HCT116 (cell line): ENCODE results near the gene PLSCR1. TPM values are rescaled to one million over a fixed set of nuclear protein-coding genes. Genes with fewer than 3 reads are reported as not detected.

ENCODE experiments used
- ATAC-seq: fragments of 200-7000 bp; cut with Tn5 transposase; 2 replicates; pipeline ENCODE4 v1.9.1; 2020; ENCODE audit warnings: mild to moderate bottlenecking, moderate library complexity
- BruUV-seq: library from RNA; stranded (reverse); fragments of 400-500 nt; replicated peaks from 2 replicates; lab custom pipeline; 2021; lab: Mats Ljungman, UMichigan
- CTCF ChIA-PET: fragments of 300-600 bp; sonication (Branson Sonifier 250); formaldehyde crosslinking; loops from one replicate; lab custom pipeline; 2021; ENCODE audit warnings: antibody characterized with exemption; lab: Charles Lee
- POLR2A ChIA-PET: fragments of 300-600, 350-600 bp; sonication (Branson Sonifier 250); formaldehyde crosslinking; loops from one replicate; lab custom pipeline; 2021; ENCODE audit warnings: antibody characterized with exemption; lab: Charles Lee
- RAD21 ChIA-PET, 2 experiments: fragments of 300-600 bp; sonication (Branson Sonifier 250); formaldehyde crosslinking; loops; one replicate each; lab custom pipeline; 2023; ENCODE audit warnings: low total read pairs in 2 of 2; ENCODE audit not compliant: uncharacterized antibody in 2 of 2, unreplicated experiment in 2 of 2, low non-redundant PET in 1 of 2; lab: Charles Lee
- DNase-seq: peaks from one replicate; pipeline ENCODE4 v3.0.0-alpha.2; 2010; ENCODE audit warnings: low read depth, low spot score
- H2AFZ ChIP-seq: fragments of 200-600 bp; shearing (Covaris generic), sonication (generic); 2 replicates; pipeline ENCODE4 v1.6.1; 2017; ENCODE audit warnings: low read depth, mixed run types, mixed read lengths, antibody characterized with exemption, low read length; ENCODE audit not compliant: poor library complexity, severe bottlenecking
- H3K27ac ChIP-seq: 2 replicates; pipeline ENCODE4 v1.5.1; 2012; ENCODE audit warnings: low read depth, low read length
- H3K27me3 ChIP-seq: fragments of 200-600 bp; sonication (generic); 2 replicates; pipeline ENCODE4 v1.6.1; 2016; ENCODE audit warnings: mixed run types, low read length, mixed read lengths; ENCODE audit not compliant: insufficient read depth
- H3K36me3 ChIP-seq, 2 experiments: fragments of 200-500 bp in 1 of 2; fragments of 200-600 bp in 1 of 2; sonication (Bioruptor generic) in 1 of 2; sonication (generic) in 1 of 2; 2 replicates each; pipeline versions ENCODE4 v1.5.1 to v1.6.1; 2014 to 2016; ENCODE audit warnings: low read length in 2 of 2, inconsistent platforms in 1 of 2, mixed read lengths in 1 of 2, mixed run types in 1 of 2; ENCODE audit not compliant: insufficient read depth in 2 of 2, control insufficient read depth in 1 of 2
- H3K4me1 ChIP-seq, 2 experiments: fragments of 200-600 bp in 1 of 2; sonication (generic) in 1 of 2; 2 replicates each; pipeline versions ENCODE4 v1.5.1 to v1.6.1; 2012 to 2017; ENCODE audit warnings: low read length in 2 of 2, inconsistent platforms in 1 of 2, mild to moderate bottlenecking in 1 of 2, mixed read lengths in 1 of 2, mixed run types in 1 of 2, moderate library complexity in 1 of 2; ENCODE audit not compliant: insufficient read depth in 2 of 2, control insufficient read depth in 1 of 2
- H3K4me2 ChIP-seq: fragments of 200-600 bp; sonication (generic); 2 replicates; pipeline ENCODE4 v1.6.1; 2017; ENCODE audit warnings: mixed run types, low read length, mixed read lengths
- H3K4me3 ChIP-seq, 2 experiments: fragments of 200-600 bp in 1 of 2; sonication (generic) in 1 of 2; replicated peaks in 1 of 2; 2 replicates each; pipeline ENCODE4 v1.5.1; 2011 to 2016; ENCODE audit warnings: low read length in 2 of 2, control low read depth in 1 of 2, low read depth in 1 of 2, mild to moderate bottlenecking in 1 of 2, mixed read lengths in 1 of 2, mixed run types in 1 of 2
- H3K79me2 ChIP-seq: fragments of 200-600 bp; sonication (generic); 2 replicates; pipeline ENCODE4 v1.6.1; 2017; ENCODE audit warnings: mild to moderate bottlenecking, mixed run types, low read length, moderate library complexity, mixed read lengths; ENCODE audit not compliant: insufficient read depth
- H3K9ac ChIP-seq: fragments of 200-600 bp; sonication (generic); 2 replicates; pipeline ENCODE4 v1.6.1; 2016; ENCODE audit warnings: low read length, mixed read lengths
- H3K9me2 ChIP-seq: fragments of 200-600 bp; sonication (generic), shearing (Covaris generic); 2 replicates; pipeline ENCODE4 v1.6.1; 2017; ENCODE audit warnings: mixed run types, mild to moderate bottlenecking, moderate library complexity; ENCODE audit not compliant: insufficient read depth
- H3K9me3 ChIP-seq, 2 experiments: fragments of 200-500 bp in 1 of 2; fragments of 200-600 bp in 1 of 2; sonication (Bioruptor generic) in 1 of 2; sonication (generic) in 1 of 2; 2 replicates each; pipeline ENCODE4 v1.6.1; 2014 to 2017; ENCODE audit warnings: low read length in 2 of 2, mixed read lengths in 2 of 2, inconsistent platforms in 1 of 2, low read depth in 1 of 2, mild to moderate bottlenecking in 1 of 2, mixed run types in 1 of 2, moderate library complexity in 1 of 2; ENCODE audit not compliant: control insufficient read depth in 1 of 2, insufficient read depth in 1 of 2
- H4K20me1 ChIP-seq: fragments of 200-600 bp; sonication (generic), shearing (Covaris generic); 2 replicates; pipeline ENCODE4 v1.6.1; 2017; ENCODE audit warnings: mixed run types, mild to moderate bottlenecking, moderate library complexity; ENCODE audit not compliant: insufficient read depth
- ATF3 ChIP-seq: IDR thresholded peaks from 2 replicates; pipeline ENCODE4 v1.6.1; 2012
- ELF1 ChIP-seq: IDR thresholded peaks from 2 replicates; pipeline ENCODE4 v1.6.1; 2012; ENCODE audit warnings: low read depth, borderline replicate concordance
- EZH2 ChIP-seq: fragments of 200-600 bp; sonication (generic); IDR thresholded peaks from 2 replicates; pipeline ENCODE4 v1.6.1; 2017; ENCODE audit warnings: antibody characterized with exemption, mixed run types
- EZH2phosphoT487 ChIP-seq: fragments of 200-600 bp; IDR thresholded peaks from 2 replicates; pipeline ENCODE4 v1.6.1; 2018; ENCODE audit warnings: antibody characterized with exemption, borderline replicate concordance
- JUND ChIP-seq: IDR thresholded peaks from 2 replicates; pipeline ENCODE4 v1.6.1; 2012
- POLR2A ChIP-seq: IDR thresholded peaks from 2 replicates; pipeline ENCODE4 v1.7.0; 2011; ENCODE audit warnings: borderline replicate concordance; ENCODE audit not compliant: insufficient read depth, insufficient read length; ENCODE audit errors: extremely low read depth
- POLR2AphosphoS5 ChIP-seq: IDR thresholded peaks from 2 replicates; pipeline ENCODE4 v1.6.1; 2011; ENCODE audit warnings: mild to moderate bottlenecking, low read depth, low read length, moderate library complexity
- RAD21 ChIP-seq: IDR thresholded peaks from 2 replicates; pipeline ENCODE4 v1.6.1; 2012; ENCODE audit warnings: low read depth, mild to moderate bottlenecking
- SP1 ChIP-seq: IDR thresholded peaks from 2 replicates; pipeline ENCODE4 v1.6.1; 2012; ENCODE audit warnings: low read depth
- TCF7L2 ChIP-seq: IDR thresholded peaks from 2 replicates; pipeline ENCODE4 v1.7.0; 2011; ENCODE audit warnings: borderline replicate concordance, inconsistent platforms; ENCODE audit not compliant: insufficient read depth, insufficient read length; ENCODE audit errors: extremely low read depth
- YY1 ChIP-seq: IDR thresholded peaks from 2 replicates; pipeline ENCODE4 v1.6.1; 2011; ENCODE audit warnings: low read length, low read depth, moderate library complexity, mild to moderate bottlenecking; ENCODE audit not compliant: insufficient replicate concordance; ENCODE audit errors: extremely low read depth
- ZBTB33 ChIP-seq: IDR thresholded peaks from 2 replicates; pipeline ENCODE4 v1.6.1; 2011; ENCODE audit warnings: mild to moderate bottlenecking, low read length, moderate library complexity; ENCODE audit not compliant: insufficient replicate concordance; ENCODE audit errors: extremely low read depth
- ZNF274 ChIP-seq: fragments of 200-500 bp; sonication (Bioruptor generic); IDR thresholded peaks from 2 replicates; pipeline ENCODE4 v1.6.1; 2014; ENCODE audit warnings: mild to moderate bottlenecking, low read depth, low read length, inconsistent platforms
- intact Hi-C: fragments of 100-400 bp; cut with micrococcal nuclease; formaldehyde crosslinking; loops from 2 replicates; pipeline ENCODE4 v1.10.0; 2022
- total RNA-seq: library from RNA; stranded (reverse); gene quantifications from one replicate; pipeline ENCODE4 v1.2.1, GENCODE V29; 2021; ENCODE audit not compliant: unreplicated experiment

PLSCR1 gene
- total RNA-seq, 1 experiment from 2014 or later = 44.2 TPM

DNA sequence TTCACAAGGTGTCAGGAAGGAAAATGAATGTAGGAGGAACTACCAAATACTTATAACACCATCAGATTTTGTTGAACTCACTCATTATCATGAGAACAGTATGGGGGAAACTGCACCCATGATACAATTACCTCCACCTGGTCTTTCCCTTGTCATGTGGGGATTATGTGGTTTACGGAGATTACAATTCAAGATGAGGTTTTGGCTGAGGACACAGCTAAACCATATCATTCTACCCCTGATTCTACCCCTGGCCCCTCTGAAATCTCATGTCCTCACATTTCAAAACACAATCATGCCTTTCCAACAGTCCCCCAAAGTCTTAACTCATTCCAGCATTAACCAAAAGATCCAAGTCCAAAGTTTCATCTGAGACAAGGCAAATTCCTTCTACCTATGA is 17.1 kb upstream of the PLSCR1 start (continued):
- TF ChIP-seq ZBTB33 (no peak), ZNF274 (no peak), TCF7L2 (no peak), ELF1 (no peak), YY1 (no peak), EZH2 (no peak), SP1 (no peak), POLR2A (no peak), RAD21 (no peak), POLR2AphosphoS5 (no peak), ATF3 (no peak)
- TF ChIP-seq, all 23 proteins: peak for 0

DNA sequence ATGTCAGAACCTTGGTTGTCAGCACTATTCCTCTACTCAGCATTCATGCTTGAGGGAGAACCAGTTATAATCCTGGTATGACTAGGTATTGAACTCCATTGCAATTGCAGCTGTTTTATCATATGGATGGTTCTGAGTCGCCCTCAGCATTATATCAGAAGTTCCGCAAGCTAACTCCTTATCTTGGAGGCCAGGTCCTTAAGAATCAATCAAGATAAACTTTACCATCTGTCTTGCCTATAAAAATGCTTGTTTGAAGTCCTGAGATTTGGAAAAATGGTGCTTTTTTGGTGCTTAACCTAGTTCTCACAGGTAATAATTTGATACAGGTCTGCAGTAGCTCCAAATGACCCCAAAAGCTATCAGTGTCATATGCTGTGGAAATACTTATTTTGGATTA is 16.3 kb upstream of the PLSCR1 start:
- Histone ChIP-seq H3K4me3 (no peak overlapping the region), H3K79me2 (no peaks in the 10 kb centered on the region), H3K4me2 (no peak overlapping the region), H3K36me3 (no peaks in the 10 kb centered on the region), H3K4me1 (no peaks in the 10 kb centered on the region), H3K9me2 (no peaks in the 10 kb centered on the region), H3K9me3 (no peaks in the 10 kb centered on the region), H3K27me3 (no peaks in the 10 kb centered on the region), H3K9ac (no peak overlapping the region), H3K27ac (no peak overlapping the region), H2AFZ (no peak overlapping the region), H4K20me1 (no peaks in the 10 kb centered on the region)
- no peak for ATAC-seq
- no peak for DNase-seq
- POLR2A ChIA-PET = no interaction called here
- BruUV-seq = no TSS peak
- CTCF ChIA-PET = no interaction called here
- RAD21 ChIA-PET = no interaction called here
- TF ChIP-seq EZH2phosphoT487 = no peak
- TF ChIP-seq ZNF274 = no peak
- TF ChIP-seq SP1 = no peak
- no peak for TF ChIP-seq ATF3
- no peak for TF ChIP-seq JUND
- TF ChIP-seq, all 23 proteins: peak for 0
- intact Hi-C loops = no loop called here
